Stimulated activated CD8-positive, alpha-beta memory T cell treated with anti-CD3 and anti-CD28 coated beads, Interleukin-7, amount 100 ng/mL, for 48 hours (primary cell): Measurements from ENCODE around the gene DIS3L2.
A peak's percentile ranks its signal among the peaks of the same experiment; 100 is the strongest.
"Not testable (repeated sequence)": the region's sequence is repeated elsewhere in the genome, so short reads cannot be mapped to it uniquely, and the experiment has no call there.

ENCODE experiments used
- DNase-seq, 2 donors: peaks; one replicate each; pipeline ENCODE4 v3.0.0-alpha.2; 2020; ENCODE audit warnings: low read depth in 1 of 2; ENCODE audit errors: extremely low read depth in 1 of 2

DIS3L2 gene

GRCh38 chr2:232162187-232162586, 200.7 kb downstream of the DIS3L2 start:
- DNase-seq = no peak

GRCh38 chr2:232170396-232170795, 208.9 kb downstream of the DIS3L2 start:
- no peak for DNase-seq

- no peak for DNase-seq
Measured at GRCh38 chr2:232174662-232175061, 213.1 kb downstream of the DIS3L2 start.

GRCh38 chr2:232176587-232176986, 215.1 kb downstream of the DIS3L2 start:
- DNase-seq = not testable (repeated sequence)

GRCh38 chr2:232183279-232183678, 221.8 kb downstream of the DIS3L2 start:
- DNase-seq = no peak

GRCh38 chr2:232184346-232184745, 222.8 kb downstream of the DIS3L2 start:
- no peak for DNase-seq

GRCh38 chr2:232190796-232191195, 229.3 kb downstream of the DIS3L2 start:
- no peak for DNase-seq

GRCh38 chr2:232195487-232195886, 234.0 kb downstream of the DIS3L2 start:
- DNase-seq = no peak

- DNase-seq = no peak
Measured at GRCh38 chr2:232196802-232197201, 235.3 kb downstream of the DIS3L2 start.

- no peak for DNase-seq
Measured at GRCh38 chr2:232200195-232200594, 238.7 kb downstream of the DIS3L2 start.

- DNase-seq = no peak
Measured at GRCh38 chr2:232203166-232203891, 241.8 kb downstream of the DIS3L2 start.

- DNase-seq = peak in 1 of 2 donors; percentile 8
Measured at GRCh38 chr2:232203936-232204335, 242.4 kb downstream of the DIS3L2 start.

GRCh38 chr2:232204457-232204931, 243.0 kb downstream of the DIS3L2 start:
- no peak for DNase-seq

GRCh38 chr2:232207174-232207573, 245.7 kb downstream of the DIS3L2 start:
- DNase-seq = no peak

- no peak for DNase-seq
Measured at GRCh38 chr2:232210306-232210705, 248.8 kb downstream of the DIS3L2 start.

- no peak for DNase-seq
Measured at GRCh38 chr2:232211743-232212686, 250.5 kb downstream of the DIS3L2 start.

- no peak for DNase-seq
Measured at GRCh38 chr2:232213176-232213575, 251.7 kb downstream of the DIS3L2 start.

- no peak for DNase-seq
Measured at GRCh38 chr2:232214053-232214452, 252.5 kb downstream of the DIS3L2 start.

- DNase-seq = no peak
Measured at GRCh38 chr2:232216028-232216427, 254.5 kb downstream of the DIS3L2 start.

- DNase-seq = no peak
Measured at GRCh38 chr2:232218778-232219495, 257.4 kb downstream of the DIS3L2 start.

- no peak for DNase-seq
Measured at GRCh38 chr2:232219496-232219870, 258.0 kb downstream of the DIS3L2 start.
